GM12891 (cell line): Measurements from ENCODE around the gene CRMP1.

ENCODE experiments used
- DNase-seq: peaks from one replicate; pipeline ENCODE4 v3.0.0; 2011; ENCODE audit warnings: low spot score; ENCODE audit not compliant: insufficient read length
- FAIRE-seq: peaks from 2 replicates; lab custom pipeline; 2011; peaks lifted over from hg19 to GRCh38; lab: Jason Lieb, UNC
- PAX5 ChIP-seq: IDR thresholded peaks from 2 replicates; pipeline ENCODE4 v1.6.1; 2011; ENCODE audit warnings: low read length, moderate library complexity, mild to moderate bottlenecking; ENCODE audit not compliant: insufficient read depth, severe bottlenecking
- POLR2A ChIP-seq: IDR thresholded peaks from 2 replicates; pipeline ENCODE4 v1.6.1; 2011; ENCODE audit warnings: low read depth, low read length, control low read depth
- POLR2AphosphoS5 ChIP-seq: IDR thresholded peaks from 2 replicates; pipeline ENCODE4 v1.6.1; 2011; ENCODE audit warnings: low read depth, low read length, control low read depth
- POU2F2 ChIP-seq: IDR thresholded peaks from 2 replicates; pipeline ENCODE4 v1.6.1; 2011; ENCODE audit warnings: low read depth, mild to moderate bottlenecking, control low read depth, low read length, moderate library complexity
- SPI1 ChIP-seq: IDR thresholded peaks from 2 replicates; pipeline ENCODE4 v1.6.1; 2011; ENCODE audit warnings: low read depth, low read length, control low read depth
- TAF1 ChIP-seq: IDR thresholded peaks from 2 replicates; pipeline ENCODE4 v1.6.1; 2011; ENCODE audit warnings: low read depth, low read length, control low read depth

The CRMP1 gene

DNA sequence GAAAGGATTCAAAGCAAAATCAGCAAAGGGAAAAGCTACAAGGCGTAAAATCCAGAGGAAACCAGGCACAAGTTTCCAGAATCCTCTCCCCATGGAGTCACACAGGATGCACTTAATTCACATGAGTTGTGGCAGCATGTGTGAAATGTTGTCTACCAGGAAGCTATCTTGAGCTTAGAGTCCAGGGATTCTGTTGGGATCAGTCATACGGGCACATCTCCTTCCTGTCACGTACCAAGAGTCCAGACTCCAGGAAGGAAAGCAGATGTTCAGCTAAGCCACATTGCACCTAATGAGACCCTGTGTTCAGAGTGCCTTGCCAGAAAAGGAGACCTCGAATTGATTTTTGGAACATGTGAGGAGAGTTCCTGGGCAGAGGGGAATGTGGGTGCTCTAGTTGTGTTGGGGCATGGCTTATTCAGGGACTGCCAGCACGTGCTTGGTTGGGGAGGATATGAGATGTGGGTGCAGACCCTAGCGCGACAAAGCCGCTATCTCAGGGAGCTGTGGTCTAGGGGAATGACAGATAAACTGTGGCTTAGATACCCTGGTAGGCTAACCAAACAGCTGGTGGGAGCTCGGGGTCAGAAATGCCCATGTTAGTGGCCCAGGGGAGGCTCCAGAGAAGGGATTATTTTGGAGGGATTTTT, 111.9 kb downstream of the CRMP1 start:
- FAIRE-seq (no peak), DNase-seq (no peak)
- TF ChIP-seq POU2F2 = no peak
- TF ChIP-seq SPI1 = no peak
- no peak for TF ChIP-seq PAX5
- no peak for TF ChIP-seq POLR2A
- TF ChIP-seq POLR2AphosphoS5 = no peak
- TF ChIP-seq TAF1 = no peak

- no peak for DNase-seq
- no peak for FAIRE-seq
- no peak for TF ChIP-seq POU2F2
- no peak for TF ChIP-seq TAF1
- no peak for TF ChIP-seq POLR2A
These were observed 116.4 kb downstream of the CRMP1 start for GRCh38 chr4:5776510-5776909.

DNA sequence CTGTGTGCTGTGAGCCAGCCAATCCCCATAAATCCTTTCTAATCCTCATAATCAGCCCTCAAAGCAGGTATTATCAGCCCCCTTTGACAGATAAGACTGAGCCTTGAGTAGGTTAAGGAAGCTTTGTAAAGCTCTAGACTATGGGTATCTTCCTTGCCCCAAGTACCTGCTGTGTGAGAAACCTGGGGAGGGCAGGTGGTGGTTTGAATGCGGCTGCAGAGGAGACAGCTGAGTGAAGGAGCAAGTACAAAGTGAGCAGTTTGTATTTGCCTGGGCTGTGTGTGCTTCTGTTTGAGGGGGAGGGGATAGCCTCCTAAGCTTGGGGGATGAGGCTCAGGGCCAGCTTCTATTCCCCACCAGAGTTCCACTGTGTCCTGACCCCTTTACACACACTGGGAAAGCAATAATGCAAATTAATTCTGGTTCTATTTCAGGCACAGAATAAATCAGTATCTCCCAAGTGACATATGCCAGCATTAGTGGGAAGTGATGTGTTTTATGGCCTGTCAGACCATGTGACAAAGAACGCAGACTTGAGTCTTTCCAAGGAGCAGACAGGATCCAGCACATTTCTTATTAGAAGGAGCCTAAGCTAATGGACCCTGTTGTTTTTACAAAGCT, 118.4 kb downstream of the CRMP1 start:
- FAIRE-seq (no peak), DNase-seq (no peak)

DNA sequence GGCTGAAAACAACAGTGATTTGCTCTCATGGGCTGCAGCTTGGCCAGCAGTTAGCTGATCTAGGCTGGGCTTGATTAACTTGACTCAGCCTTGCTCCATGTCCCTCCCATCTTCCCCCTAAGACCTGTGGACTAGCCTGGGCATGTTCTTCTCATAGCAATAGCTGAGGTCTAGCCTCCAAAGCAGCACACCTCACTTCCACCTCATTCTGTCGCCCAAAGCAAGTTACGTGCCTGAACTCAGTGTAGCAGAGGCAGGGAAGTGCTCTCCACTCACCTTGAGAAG, 119.7 kb downstream of the CRMP1 start:
- no peak for TF ChIP-seq PAX5
- no peak for TF ChIP-seq POU2F2
- no peak for TF ChIP-seq TAF1
- no peak for TF ChIP-seq POLR2AphosphoS5
- no peak for TF ChIP-seq POLR2A
- TF ChIP-seq SPI1 = no peak
- FAIRE-seq (no peak), DNase-seq (no peak)

More for the DNA sequence above, 118.4 kb downstream of the CRMP1 start:
- no peak for TF ChIP-seq POU2F2
- TF ChIP-seq POLR2AphosphoS5 = no peak
- TF ChIP-seq TAF1 = no peak
- TF ChIP-seq POLR2A = no peak
- no peak for TF ChIP-seq PAX5
- no peak for TF ChIP-seq SPI1

DNA sequence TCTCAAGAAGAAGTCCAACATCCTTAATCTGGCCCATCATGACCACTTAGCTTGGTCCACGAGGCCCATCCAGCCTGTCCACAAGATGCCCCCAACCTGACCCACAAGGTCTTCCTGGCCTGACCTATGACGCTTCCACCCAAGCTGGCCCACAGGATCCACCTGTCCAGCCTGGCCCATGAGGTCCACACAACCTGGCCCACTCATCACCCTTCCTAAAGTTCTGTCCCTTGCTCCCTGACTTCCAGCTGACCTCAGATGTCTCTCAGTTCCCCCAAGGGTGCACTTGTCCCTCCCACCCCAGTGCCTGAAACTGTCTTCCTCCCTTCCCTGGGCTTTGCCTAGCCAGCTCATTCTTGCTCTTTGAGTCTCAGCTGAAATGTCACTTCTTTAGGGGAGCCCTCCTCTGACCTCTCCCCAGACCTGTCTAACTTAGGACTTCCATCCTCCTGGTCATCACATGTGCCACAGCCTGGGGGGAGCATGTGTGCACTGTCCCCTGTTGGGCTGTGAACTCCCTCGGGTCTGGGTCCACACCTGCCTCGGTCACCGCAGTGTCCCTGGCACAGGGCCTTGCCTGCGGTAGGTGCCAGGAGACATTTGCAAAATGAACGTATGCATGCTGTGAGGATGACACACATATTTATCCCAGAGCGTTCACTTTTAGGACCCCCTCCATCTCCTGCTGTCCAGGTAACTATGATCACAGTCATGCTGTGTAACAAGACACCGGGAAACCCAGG, 120.2 kb downstream of the CRMP1 start:
- FAIRE-seq = no peak
- TF ChIP-seq PAX5 (no peak), POLR2A (no peak), POLR2AphosphoS5 (no peak), SPI1 (no peak), POU2F2 (no peak), TAF1 (no peak)
- DNase-seq = no peak
